Stimulated activated memory B cell treated with anti-CD40 and anti-IgM and Interleukin-4, amounts not matched to agents 10 μg/mL and 1 μg/mL and 100 μg/mL, for 72 hours (primary cell): ENCODE results near the gene PTH2.
A peak's percentile ranks its signal among the peaks of the same experiment; 100 is the strongest.
"Not testable (repeated sequence)": the region's sequence is repeated elsewhere in the genome, so short reads cannot be mapped to it uniquely, and the experiment has no call there.

Source experiments
- ATAC-seq: fragments of 150-1000 bp; cut with Tn5 transposase; 2 replicates; pipeline ENCODE4 v1.10.0; 2021
- H3K27ac Mint-ChIP-seq: one replicate; pipeline ENCODE4 v1.8.0; 2022; ENCODE audit warnings: mild to moderate bottlenecking, mixed read lengths
- H3K27me3 Mint-ChIP-seq: one replicate; pipeline ENCODE4 v1.8.0; 2022; ENCODE audit warnings: mixed read lengths
- H3K36me3 Mint-ChIP-seq: one replicate; pipeline ENCODE4 v1.8.0; 2022; ENCODE audit warnings: mixed read lengths
- H3K4me1 Mint-ChIP-seq: one replicate; pipeline ENCODE4 v1.8.0; 2022; ENCODE audit warnings: mixed read lengths
- H3K4me3 Mint-ChIP-seq: one replicate; pipeline ENCODE4 v1.8.0; 2022; ENCODE audit warnings: mild to moderate bottlenecking, moderate library complexity, mixed read lengths
- H3K9me3 Mint-ChIP-seq: one replicate; pipeline ENCODE4 v1.8.0; 2022; ENCODE audit warnings: mixed read lengths

PTH2 gene

GRCh38 chr19:49455773-49456172 is 32.5 kb upstream of the PTH2 start:
- ATAC-seq, result no peak
- H3K4me1 Mint-ChIP-seq, result peaks cover 43% of the 10 kb centered on the region
- no peaks in the 10 kb centered on the region for H3K27me3 Mint-ChIP-seq
- no peak overlapping the region for H3K27ac Mint-ChIP-seq
- no peaks in the 10 kb centered on the region for H3K9me3 Mint-ChIP-seq
- peaks cover 30% of the 10 kb centered on the region for H3K36me3 Mint-ChIP-seq
- no peak overlapping the region for H3K4me3 Mint-ChIP-seq

- no peak for ATAC-seq
- Mint-ChIP-seq H3K9me3 (no peaks in the 10 kb centered on the region), H3K36me3 (peaks cover 41% of the 10 kb centered on the region), H3K4me1 (peaks cover 63% of the 10 kb centered on the region), H3K4me3 (peak overlapping the region; percentile 99), H3K27ac (peak overlapping the region; percentile 99), H3K27me3 (no peaks in the 10 kb centered on the region)
Measured at GRCh38 chr19:49453757-49454240, 30.6 kb upstream of the PTH2 start.

- Mint-ChIP-seq H3K36me3 (peaks cover 47% of the 10 kb centered on the region), H3K27me3 (no peaks in the 10 kb centered on the region)
Measured at GRCh38 chr19:49453013-49453756, 29.9 kb upstream of the PTH2 start, which contains the start of gene ALDH16A1. Gene ALDH16A1 (plus strand): TSS chr19:49453225. CDS start chr19:49453332, 107 bp downstream.

GRCh38 chr19:49451430-49452181 is 28.4 kb upstream of the PTH2 start, which contains the start of gene PIH1D1:
Gene PIH1D1 (minus strand): TSS chr19:49451814. CDS start chr19:49451574, 240 bp downstream.
- H3K4me1 Mint-ChIP-seq, result peaks cover 65% of the 10 kb centered on the region
- no peaks in the 10 kb centered on the region for H3K27me3 Mint-ChIP-seq
- H3K9me3 Mint-ChIP-seq, result no peaks in the 10 kb centered on the region
- peak within 1 kb of the TSS; percentile 99 for H3K4me3 Mint-ChIP-seq
- peak; percentile 85 for ATAC-seq
- peak within 1 kb of the TSS; percentile 99 for H3K27ac Mint-ChIP-seq
- H3K36me3 Mint-ChIP-seq, result peaks cover 56% of the 10 kb centered on the region

More at GRCh38 chr19:49453013-49453756, 29.9 kb upstream of the PTH2 start, which contains the start of gene ALDH16A1:
- peak within 1 kb of the TSS; percentile 99 for H3K27ac Mint-ChIP-seq
- peaks cover 69% of the 10 kb centered on the region for H3K4me1 Mint-ChIP-seq
- H3K9me3 Mint-ChIP-seq, result no peaks in the 10 kb centered on the region
- peak; percentile 96 for ATAC-seq
- peak within 1 kb of the TSS; percentile 99 for H3K4me3 Mint-ChIP-seq

- Mint-ChIP-seq H3K9me3 (no peaks in the 10 kb centered on the region), H3K36me3 (peaks cover 50% of the 10 kb centered on the region), H3K27ac (peak overlapping the region; percentile 99), H3K27me3 (no peaks in the 10 kb centered on the region), H3K4me3 (peak overlapping the region; percentile 99), H3K4me1 (peaks cover 58% of the 10 kb centered on the region)
- ATAC-seq, result no peak
Measured at GRCh38 chr19:49450405-49450804, 27.2 kb upstream of the PTH2 start.

GRCh38 chr19:49448432-49448786 is 25.2 kb upstream of the PTH2 start:
- no peaks in the 10 kb centered on the region for H3K9me3 Mint-ChIP-seq
- no peak overlapping the region for H3K27ac Mint-ChIP-seq
- peaks cover 50% of the 10 kb centered on the region for H3K36me3 Mint-ChIP-seq
- H3K27me3 Mint-ChIP-seq, result no peaks in the 10 kb centered on the region
- H3K4me3 Mint-ChIP-seq, result no peak overlapping the region
- ATAC-seq, result no peak
- H3K4me1 Mint-ChIP-seq, result peaks cover 60% of the 10 kb centered on the region

GRCh38 chr19:49447485-49448431 is 24.5 kb upstream of the PTH2 start:
- peaks cover 58% of the 10 kb centered on the region for H3K4me1 Mint-ChIP-seq
- H3K36me3 Mint-ChIP-seq, result peaks cover 50% of the 10 kb centered on the region
- peaks cover 4% of the 10 kb centered on the region for H3K27me3 Mint-ChIP-seq
- no peak overlapping the region for H3K27ac Mint-ChIP-seq
- no peak for ATAC-seq
- H3K4me3 Mint-ChIP-seq, result no peak overlapping the region
- H3K9me3 Mint-ChIP-seq, result no peaks in the 10 kb centered on the region

GRCh38 chr19:49445997-49446396 is 22.8 kb upstream of the PTH2 start:
- Mint-ChIP-seq H3K9me3 (peaks cover 3% of the 10 kb centered on the region), H3K4me1 (peaks cover 61% of the 10 kb centered on the region), H3K27ac (no peak overlapping the region), H3K27me3 (peaks cover 21% of the 10 kb centered on the region), H3K36me3 (peaks cover 44% of the 10 kb centered on the region), H3K4me3 (no peak overlapping the region)
- no peak for ATAC-seq

- not testable (repeated sequence) for H3K9me3 Mint-ChIP-seq, ATAC-seq
- Mint-ChIP-seq H3K4me1 (peaks cover 50% of the 10 kb centered on the region), H3K27me3 (peaks cover 39% of the 10 kb centered on the region), H3K36me3 (peaks cover 27% of the 10 kb centered on the region), H3K4me3 (peak overlapping the region; percentile 70), H3K27ac (peak overlapping the region; percentile 74)
Measured at GRCh38 chr19:49444100-49444700, 21.0 kb upstream of the PTH2 start.

- Mint-ChIP-seq H3K4me3 (peak overlapping the region; percentile 70), H3K9me3 (peaks cover 3% of the 10 kb centered on the region), H3K27ac (peak overlapping the region; percentile 74), H3K4me1 (peaks cover 43% of the 10 kb centered on the region), H3K36me3 (peaks cover 21% of the 10 kb centered on the region), H3K27me3 (peaks cover 46% of the 10 kb centered on the region)
- ATAC-seq, result peak; percentile 95
Measured at GRCh38 chr19:49443366-49444099, 20.3 kb upstream of the PTH2 start.

- H3K9me3 Mint-ChIP-seq, result peaks cover 3% of the 10 kb centered on the region
- H3K4me1 Mint-ChIP-seq, result peaks cover 43% of the 10 kb centered on the region
- ATAC-seq, result peak; percentile 59
- peak overlapping the region; percentile 74 for H3K27ac Mint-ChIP-seq
- peaks cover 53% of the 10 kb centered on the region for H3K27me3 Mint-ChIP-seq
- H3K4me3 Mint-ChIP-seq, result peak overlapping the region; percentile 70
- H3K36me3 Mint-ChIP-seq, result peaks cover 14% of the 10 kb centered on the region
Measured at GRCh38 chr19:49442771-49443365, 19.6 kb upstream of the PTH2 start.

- H3K4me3 Mint-ChIP-seq, result peak overlapping the region; percentile 70
- peak overlapping the region; percentile 74 for H3K27ac Mint-ChIP-seq
- H3K4me1 Mint-ChIP-seq, result peaks cover 44% of the 10 kb centered on the region
- ATAC-seq, result no peak
- H3K36me3 Mint-ChIP-seq, result peaks cover 9% of the 10 kb centered on the region
- H3K27me3 Mint-ChIP-seq, result peaks cover 58% of the 10 kb centered on the region
- peaks cover 3% of the 10 kb centered on the region for H3K9me3 Mint-ChIP-seq
Measured at GRCh38 chr19:49442354-49442753, 19.1 kb upstream of the PTH2 start.

- peak overlapping the region; percentile 74 for H3K27ac Mint-ChIP-seq
- H3K27me3 Mint-ChIP-seq, result peaks cover 62% of the 10 kb centered on the region
- ATAC-seq, result no peak
- peaks cover 48% of the 10 kb centered on the region for H3K4me1 Mint-ChIP-seq
- peaks cover 5% of the 10 kb centered on the region for H3K36me3 Mint-ChIP-seq
- H3K9me3 Mint-ChIP-seq, result peaks cover 3% of the 10 kb centered on the region
- H3K4me3 Mint-ChIP-seq, result peak overlapping the region; percentile 70
Measured at GRCh38 chr19:49441960-49442350, 18.7 kb upstream of the PTH2 start.
